HepG2 (cell line): ENCODE measurements around the gene SNX9. TPM values are rescaled to one million over a fixed set of nuclear protein-coding genes. Genes with fewer than 3 reads are reported as not detected.

Experiments
- CEBPG ChIP-seq: IDR thresholded peaks from 2 replicates; pipeline ENCODE4 v1.6.1; 2016
- EZH2 ChIP-seq: conservative IDR thresholded peaks from 2 replicates; pipeline ENCODE4 v1.6.1; 2012; ENCODE audit warnings: mild to moderate bottlenecking, low read depth, low read length, moderate library complexity
- MAF1 ChIP-seq: sonication (generic); formaldehyde crosslinking; IDR thresholded peaks from 2 replicates; pipeline ENCODE4 v1.5.0; 2020; ENCODE audit warnings: missing genetic modification reagents, borderline replicate concordance
- MEIS2 ChIP-seq: sonication (generic); formaldehyde crosslinking; IDR thresholded peaks from 2 replicates; pipeline ENCODE4 v1.9.0; 2021; ENCODE audit warnings: mild to moderate bottlenecking, missing genetic modification reagents
- NFE2 ChIP-seq: sonication (generic); formaldehyde crosslinking; IDR thresholded peaks from 2 replicates; pipeline ENCODE4 v1.4.0; 2020; ENCODE audit warnings: missing genetic modification reagents
- NFIC ChIP-seq: IDR thresholded peaks from 2 replicates; pipeline ENCODE4 v1.6.1; 2012; ENCODE audit warnings: mild to moderate bottlenecking, low read length, inconsistent platforms
- PCBP1 ChIP-seq: fragments of 200-400 bp; formaldehyde crosslinking; IDR thresholded peaks from 2 replicates; pipeline ENCODE4 v1.6.1; 2017; ENCODE audit warnings: mild to moderate bottlenecking, low read depth, low read length, borderline replicate concordance
- PHF21A ChIP-seq: sonication (generic); formaldehyde crosslinking; IDR thresholded peaks from 2 replicates; pipeline ENCODE4 v1.5.0; 2020; ENCODE audit warnings: mild to moderate bottlenecking, missing genetic modification reagents
- POGZ ChIP-seq: sonication (generic); formaldehyde crosslinking; IDR thresholded peaks from 2 replicates; pipeline ENCODE4 v1.4.0; 2020; ENCODE audit warnings: mild to moderate bottlenecking, missing genetic modification reagents
- RBM39 ChIP-seq: fragments of 200-400 bp; formaldehyde crosslinking; IDR thresholded peaks from one replicate; pipeline ENCODE4 v1.6.1; 2018; ENCODE audit warnings: antibody characterized with exemption, mild to moderate bottlenecking, low read depth, low read length; ENCODE audit not compliant: poor library complexity, severe bottlenecking
- RFX3 ChIP-seq: IDR thresholded peaks from 2 replicates; pipeline ENCODE4 v1.6.1; 2016; ENCODE audit warnings: missing biosample characterization, missing genetic modification reagents
- RFXANK ChIP-seq: IDR thresholded peaks from 2 replicates; pipeline ENCODE4 v1.6.1; 2016
- SALL2 ChIP-seq: sonication (generic); formaldehyde crosslinking; IDR thresholded peaks from 2 replicates; pipeline ENCODE4 v1.8.1; 2023; ENCODE audit warnings: mild to moderate bottlenecking, missing genetic modification reagents, inconsistent platforms
- SSRP1 ChIP-seq: IDR thresholded peaks from 2 replicates; pipeline ENCODE4 v1.6.1; 2016; ENCODE audit warnings: control low read depth
- ZBTB7A ChIP-seq: sonication (generic); formaldehyde crosslinking; IDR thresholded peaks from 2 replicates; pipeline ENCODE4 v1.8.0; 2022; ENCODE audit warnings: mild to moderate bottlenecking, missing genetic modification reagents
- ZNF10 ChIP-seq: sonication (generic); formaldehyde crosslinking; IDR thresholded peaks from 2 replicates; pipeline ENCODE4 v1.4.0; 2020; ENCODE audit warnings: mild to moderate bottlenecking, low read depth, missing genetic modification reagents, borderline replicate concordance
- ZNF274 ChIP-seq: sonication (generic); formaldehyde crosslinking; IDR thresholded peaks from 2 replicates; pipeline ENCODE4 v1.5.1; 2020; ENCODE audit warnings: mild to moderate bottlenecking, missing genetic modification reagents
- ZNF292 ChIP-seq: sonication (generic); formaldehyde crosslinking; IDR thresholded peaks from 2 replicates; pipeline ENCODE4 v1.8.1; 2022; ENCODE audit warnings: mild to moderate bottlenecking, low read depth, missing genetic modification reagents, borderline replicate concordance
- ZNF451 ChIP-seq: sonication (generic); formaldehyde crosslinking; IDR thresholded peaks from 2 replicates; pipeline ENCODE4 v1.5.0; 2020; ENCODE audit warnings: mild to moderate bottlenecking, missing genetic modification reagents
- ZNF709 ChIP-seq: sonication (generic); formaldehyde crosslinking; IDR thresholded peaks from 2 replicates; pipeline ENCODE4 v1.5.0; 2020; ENCODE audit warnings: mild to moderate bottlenecking, missing genetic modification reagents
- ZNF761 ChIP-seq: sonication (generic); formaldehyde crosslinking; conservative IDR thresholded peaks from 2 replicates; pipeline ENCODE4 v1.4.0; 2020; ENCODE audit warnings: mild to moderate bottlenecking, missing genetic modification reagents
- polyA plus RNA-seq, 8 experiments: library from polyadenylated mRNA; depleted of rRNA in 3 of 8; stranded (reverse) in 7 of 8; unstranded in 1 of 8; fragments of >200 nt; fragmentation: Illumina TruSeq in 4 of 8; extraction: Trizol in 4 of 8; gene quantifications; 2 replicates each; pipeline versions ENCODE4 v1.2.1 to v1.2.3, GENCODE V29; 2011 to 2016; ENCODE audit warnings: low read depth in 4 of 8, missing spikeins in 1 of 8, mixed read lengths in 1 of 8; ENCODE audit not compliant: insufficient read depth in 1 of 8
- total RNA-seq, 5 experiments: library from RNA; depleted of rRNA; stranded (reverse); fragments of >200 nt; fragmentation: Illumina TruSeq; extraction: Trizol; gene quantifications; 2 replicates each; pipeline ENCODE4 v1.2.3, GENCODE V29; 2016; ENCODE audit warnings: low read depth in 1 of 5
- TF ChIP-seq, protein P1 (sequence below): IDR thresholded peaks from 2 replicates; pipeline ENCODE4 v1.6.1; 2016; ENCODE audit warnings: low read depth
- TF ChIP-seq, protein P2 (sequence below): sonication (generic); formaldehyde crosslinking; IDR thresholded peaks from 2 replicates; pipeline ENCODE4 v1.5.0; 2020; ENCODE audit warnings: mild to moderate bottlenecking, missing genetic modification reagents
- TF ChIP-seq, protein P3 (sequence below): sonication (generic); formaldehyde crosslinking; IDR thresholded peaks from 2 replicates; pipeline ENCODE4 v1.5.1; 2020; ENCODE audit warnings: mild to moderate bottlenecking, moderate library complexity, missing genetic modification reagents
- TF ChIP-seq, protein P4 (sequence below): sonication (generic); formaldehyde crosslinking; IDR thresholded peaks from 2 replicates; pipeline ENCODE4 v1.5.0; 2020; ENCODE audit warnings: mild to moderate bottlenecking, missing genetic modification reagents

The SNX9 gene
- total and polyA plus RNA-seq, 2 of the 13 experiments (the other 11 are each of a cell fraction or from before 2014, with no cell fraction given), result 21.9 to 36.0 TPM

DNA sequence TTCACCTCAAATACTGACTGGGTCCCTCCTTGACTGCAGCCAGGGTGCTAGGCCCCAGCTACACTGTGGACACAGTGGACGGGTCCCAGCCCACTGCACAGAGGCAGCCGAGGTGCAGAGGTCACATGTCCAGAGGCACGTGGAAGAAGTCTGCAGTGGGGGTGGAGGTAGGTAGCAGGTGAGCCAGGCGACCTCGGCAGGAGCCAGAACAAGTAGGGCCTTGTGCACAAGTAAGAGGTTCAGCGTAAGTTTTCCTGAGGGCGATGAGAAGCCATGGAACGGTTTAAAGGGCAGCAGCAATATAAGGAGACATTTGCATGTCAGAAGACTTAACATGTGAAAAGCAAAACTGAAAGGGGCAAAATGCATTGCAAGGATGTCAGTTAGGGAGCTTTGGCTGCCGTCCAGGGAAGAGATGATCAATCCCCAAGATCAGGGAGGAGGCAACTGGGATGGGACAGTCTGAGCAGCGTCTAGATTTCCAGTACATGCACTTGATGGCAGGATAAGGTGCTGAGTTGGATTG lies 49.7 kb upstream of the SNX9 start (continued):
- TF ChIP-seq PCBP1 (no peak), RBM39 (no peak), MAF1 (CRISPR knock-in tag) (no peak), ZNF761 (CRISPR knock-in tag) (no peak), ZNF292 (CRISPR knock-in tag) (peak; percentile 55; the same call in 1 of the 2 replicates), POGZ (CRISPR knock-in tag) (peak; percentile 70), EZH2 (no peak), CEBPG (CRISPR knock-in tag) (no peak), RFX3 (CRISPR knock-in tag) (no peak), MEIS2 (CRISPR knock-in tag) (no peak), NFE2 (no peak), ZNF10 (CRISPR knock-in tag) (no peak), ZNF274 (0 out of 2 replicates have a peak, but pooled peaks have one; percentile 50), PHF21A (no peak), SALL2 (CRISPR knock-in tag) (0 out of 2 replicates have a peak, but pooled peaks have one; percentile 23), RFXANK (no peak), ZNF451 (CRISPR knock-in tag) (no peak), ZNF709 (CRISPR knock-in tag) (no peak; the same call in 1 of the 2 replicates), NFIC (no peak), ZBTB7A (no peak), SSRP1 (CRISPR knock-in tag) (no peak)
- TF ChIP-seq, protein P1, sequence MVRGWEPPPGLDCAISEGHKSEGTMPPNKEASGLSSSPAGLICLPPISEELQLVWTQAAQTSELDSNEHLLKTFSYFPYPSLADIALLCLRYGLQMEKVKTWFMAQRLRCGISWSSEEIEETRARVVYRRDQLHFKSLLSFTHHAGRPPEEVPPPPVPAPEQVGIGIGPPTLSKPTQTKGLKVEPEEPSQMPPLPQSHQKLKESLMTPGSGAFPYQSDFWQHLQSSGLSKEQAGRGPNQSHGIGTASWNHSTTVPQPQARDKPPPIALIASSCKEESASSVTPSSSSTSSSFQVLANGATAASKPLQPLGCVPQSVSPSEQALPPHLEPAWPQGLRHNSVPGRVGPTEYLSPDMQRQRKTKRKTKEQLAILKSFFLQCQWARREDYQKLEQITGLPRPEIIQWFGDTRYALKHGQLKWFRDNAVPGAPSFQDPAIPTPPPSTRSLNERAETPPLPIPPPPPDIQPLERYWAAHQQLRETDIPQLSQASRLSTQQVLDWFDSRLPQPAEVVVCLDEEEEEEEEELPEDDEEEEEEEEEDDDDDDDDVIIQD (CRISPR knock-in tag), result no peak
- TF ChIP-seq, protein P2, sequence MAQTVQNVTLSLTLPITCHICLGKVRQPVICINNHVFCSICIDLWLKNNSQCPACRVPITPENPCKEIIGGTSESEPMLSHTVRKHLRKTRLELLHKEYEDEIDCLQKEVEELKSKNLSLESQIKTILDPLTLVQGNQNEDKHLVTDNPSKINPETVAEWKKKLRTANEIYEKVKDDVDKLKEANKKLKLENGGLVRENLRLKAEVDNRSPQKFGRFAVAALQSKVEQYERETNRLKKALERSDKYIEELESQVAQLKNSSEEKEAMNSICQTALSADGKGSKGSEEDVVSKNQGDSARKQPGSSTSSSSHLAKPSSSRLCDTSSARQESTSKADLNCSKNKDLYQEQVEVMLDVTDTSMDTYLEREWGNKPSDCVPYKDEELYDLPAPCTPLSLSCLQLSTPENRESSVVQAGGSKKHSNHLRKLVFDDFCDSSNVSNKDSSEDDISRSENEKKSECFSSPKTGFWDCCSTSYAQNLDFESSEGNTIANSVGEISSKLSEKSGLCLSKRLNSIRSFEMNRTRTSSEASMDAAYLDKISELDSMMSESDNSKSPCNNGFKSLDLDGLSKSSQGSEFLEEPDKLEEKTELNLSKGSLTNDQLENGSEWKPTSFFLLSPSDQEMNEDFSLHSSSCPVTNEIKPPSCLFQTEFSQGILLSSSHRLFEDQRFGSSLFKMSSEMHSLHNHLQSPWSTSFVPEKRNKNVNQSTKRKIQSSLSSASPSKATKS (CRISPR knock-in tag), result no peak
- TF ChIP-seq, protein P3, sequence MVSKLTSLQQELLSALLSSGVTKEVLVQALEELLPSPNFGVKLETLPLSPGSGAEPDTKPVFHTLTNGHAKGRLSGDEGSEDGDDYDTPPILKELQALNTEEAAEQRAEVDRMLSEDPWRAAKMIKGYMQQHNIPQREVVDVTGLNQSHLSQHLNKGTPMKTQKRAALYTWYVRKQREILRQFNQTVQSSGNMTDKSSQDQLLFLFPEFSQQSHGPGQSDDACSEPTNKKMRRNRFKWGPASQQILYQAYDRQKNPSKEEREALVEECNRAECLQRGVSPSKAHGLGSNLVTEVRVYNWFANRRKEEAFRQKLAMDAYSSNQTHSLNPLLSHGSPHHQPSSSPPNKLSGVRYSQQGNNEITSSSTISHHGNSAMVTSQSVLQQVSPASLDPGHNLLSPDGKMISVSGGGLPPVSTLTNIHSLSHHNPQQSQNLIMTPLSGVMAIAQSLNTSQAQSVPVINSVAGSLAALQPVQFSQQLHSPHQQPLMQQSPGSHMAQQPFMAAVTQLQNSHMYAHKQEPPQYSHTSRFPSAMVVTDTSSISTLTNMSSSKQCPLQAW (CRISPR knock-in tag), result no peak
- TF ChIP-seq, protein P4, sequence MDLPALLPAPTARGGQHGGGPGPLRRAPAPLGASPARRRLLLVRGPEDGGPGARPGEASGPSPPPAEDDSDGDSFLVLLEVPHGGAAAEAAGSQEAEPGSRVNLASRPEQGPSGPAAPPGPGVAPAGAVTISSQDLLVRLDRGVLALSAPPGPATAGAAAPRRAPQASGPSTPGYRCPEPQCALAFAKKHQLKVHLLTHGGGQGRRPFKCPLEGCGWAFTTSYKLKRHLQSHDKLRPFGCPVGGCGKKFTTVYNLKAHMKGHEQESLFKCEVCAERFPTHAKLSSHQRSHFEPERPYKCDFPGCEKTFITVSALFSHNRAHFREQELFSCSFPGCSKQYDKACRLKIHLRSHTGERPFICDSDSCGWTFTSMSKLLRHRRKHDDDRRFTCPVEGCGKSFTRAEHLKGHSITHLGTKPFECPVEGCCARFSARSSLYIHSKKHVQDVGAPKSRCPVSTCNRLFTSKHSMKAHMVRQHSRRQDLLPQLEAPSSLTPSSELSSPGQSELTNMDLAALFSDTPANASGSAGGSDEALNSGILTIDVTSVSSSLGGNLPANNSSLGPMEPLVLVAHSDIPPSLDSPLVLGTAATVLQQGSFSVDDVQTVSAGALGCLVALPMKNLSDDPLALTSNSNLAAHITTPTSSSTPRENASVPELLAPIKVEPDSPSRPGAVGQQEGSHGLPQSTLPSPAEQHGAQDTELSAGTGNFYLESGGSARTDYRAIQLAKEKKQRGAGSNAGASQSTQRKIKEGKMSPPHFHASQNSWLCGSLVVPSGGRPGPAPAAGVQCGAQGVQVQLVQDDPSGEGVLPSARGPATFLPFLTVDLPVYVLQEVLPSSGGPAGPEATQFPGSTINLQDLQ (CRISPR knock-in tag), result no peak; the same call in 1 of the 2 replicates
